Mesothelial cell of epicardium (in vitro differentiated cells): Measurements from ENCODE around the gene CFTR. TPM values are rescaled to one million over a fixed set of nuclear protein-coding genes. Genes with fewer than 3 reads are reported as not detected.

Experiments used
- DNase-seq, 2 experiments: peaks; one replicate each; pipeline ENCODE4 v3.0.0; 2021; ENCODE audit warnings: low spot score in 2 of 2; ENCODE audit not compliant: unreplicated experiment in 2 of 2
- H3K27ac Mint-ChIP-seq: 2 replicates; pipeline ENCODE4 v1.8.0; 2021; ENCODE audit warnings: mixed read lengths
- H3K27me3 Mint-ChIP-seq: 2 replicates; pipeline ENCODE4 v1.8.0; 2021; ENCODE audit warnings: low read depth, mixed read lengths
- H3K36me3 Mint-ChIP-seq: 2 replicates; pipeline ENCODE4 v1.8.0; 2021; ENCODE audit warnings: mixed read lengths
- H3K4me1 Mint-ChIP-seq: 2 replicates; pipeline ENCODE4 v1.8.0; 2021; ENCODE audit warnings: mixed read lengths
- H3K4me3 Mint-ChIP-seq: 2 replicates; pipeline ENCODE4 v1.8.0; 2021; ENCODE audit warnings: mild to moderate bottlenecking, moderate library complexity, mixed read lengths
- H3K9me3 Mint-ChIP-seq: 2 replicates; pipeline ENCODE4 v1.8.0; 2021; ENCODE audit warnings: mixed read lengths
- total RNA-seq: library from RNA; stranded (reverse); gene quantifications from 3 replicates; pipeline ENCODE4 v1.2.1, GENCODE V29; 2021
- TF ChIP-seq, protein P1 (sequence below): fragments of 200-600 bp; sonication (generic); IDR thresholded peaks from one replicate; pipeline ENCODE4 v1.5.0; 2021; ENCODE audit warnings: antibody characterized with exemption; ENCODE audit not compliant: unreplicated experiment

Gene CFTR
- total RNA-seq, 1 donor from 2014 or later = 2.7 TPM

DNA sequence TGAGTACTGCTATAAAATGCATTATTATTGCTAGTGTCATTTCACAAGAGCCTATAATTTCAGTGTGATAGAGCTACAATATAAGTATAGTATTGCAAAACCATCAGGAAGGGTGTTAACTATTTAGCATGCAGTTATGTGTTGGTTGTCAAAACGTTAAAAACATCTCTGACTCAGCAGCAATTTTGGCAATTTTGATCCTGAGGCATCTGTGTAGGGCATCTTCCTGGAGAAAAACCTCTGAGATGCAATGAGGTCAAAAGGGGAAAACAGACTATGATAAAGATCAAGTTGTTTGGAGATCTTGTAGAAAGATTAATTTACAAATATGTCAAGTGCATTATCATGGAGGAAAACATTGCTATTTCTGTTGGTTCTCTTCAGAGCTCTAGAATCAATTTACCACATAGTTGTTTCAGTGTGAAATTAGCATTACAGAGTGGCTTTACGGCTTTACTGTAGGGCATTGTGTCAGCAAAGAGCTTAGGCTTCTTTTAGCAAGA, 5.3 kb downstream of the CFTR start:
- no peak overlapping the region for H3K27ac Mint-ChIP-seq
- TF ChIP-seq, protein P1, sequence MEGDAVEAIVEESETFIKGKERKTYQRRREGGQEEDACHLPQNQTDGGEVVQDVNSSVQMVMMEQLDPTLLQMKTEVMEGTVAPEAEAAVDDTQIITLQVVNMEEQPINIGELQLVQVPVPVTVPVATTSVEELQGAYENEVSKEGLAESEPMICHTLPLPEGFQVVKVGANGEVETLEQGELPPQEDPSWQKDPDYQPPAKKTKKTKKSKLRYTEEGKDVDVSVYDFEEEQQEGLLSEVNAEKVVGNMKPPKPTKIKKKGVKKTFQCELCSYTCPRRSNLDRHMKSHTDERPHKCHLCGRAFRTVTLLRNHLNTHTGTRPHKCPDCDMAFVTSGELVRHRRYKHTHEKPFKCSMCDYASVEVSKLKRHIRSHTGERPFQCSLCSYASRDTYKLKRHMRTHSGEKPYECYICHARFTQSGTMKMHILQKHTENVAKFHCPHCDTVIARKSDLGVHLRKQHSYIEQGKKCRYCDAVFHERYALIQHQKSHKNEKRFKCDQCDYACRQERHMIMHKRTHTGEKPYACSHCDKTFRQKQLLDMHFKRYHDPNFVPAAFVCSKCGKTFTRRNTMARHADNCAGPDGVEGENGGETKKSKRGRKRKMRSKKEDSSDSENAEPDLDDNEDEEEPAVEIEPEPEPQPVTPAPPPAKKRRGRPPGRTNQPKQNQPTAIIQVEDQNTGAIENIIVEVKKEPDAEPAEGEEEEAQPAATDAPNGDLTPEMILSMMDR = no peak
- no peak overlapping the region for H3K4me3 Mint-ChIP-seq
- H3K27me3 Mint-ChIP-seq = peaks cover 22% of the 10 kb centered on the region
- DNase-seq = no peak
- H3K9me3 Mint-ChIP-seq = no peaks in the 10 kb centered on the region
- no peaks in the 10 kb centered on the region for H3K36me3 Mint-ChIP-seq
- H3K4me1 Mint-ChIP-seq = peaks cover 3% of the 10 kb centered on the region

DNA sequence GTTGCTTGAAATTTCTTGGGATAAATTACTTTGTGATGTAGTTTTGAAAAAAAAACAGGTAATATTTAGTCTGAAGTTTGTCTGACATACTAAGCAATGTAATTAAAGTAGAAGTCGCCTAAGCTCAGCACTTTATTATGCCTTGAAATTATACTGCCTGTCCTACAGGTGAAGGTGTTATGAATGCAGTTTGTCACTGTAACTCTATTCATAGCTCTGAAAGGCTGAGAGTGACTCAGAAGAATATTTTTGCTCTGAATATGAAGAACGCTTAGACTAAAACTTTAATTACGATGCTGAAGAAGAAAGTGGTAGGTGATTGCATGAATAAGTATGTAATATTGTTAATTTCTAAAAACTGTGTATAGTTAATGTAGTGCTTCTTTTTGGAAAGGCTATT, 9.2 kb downstream of the CFTR start:
- TF ChIP-seq, protein P1 = no peak
- Mint-ChIP-seq H3K4me3 (no peak overlapping the region), H3K27ac (no peak overlapping the region), H3K36me3 (no peaks in the 10 kb centered on the region), H3K4me1 (peaks cover 3% of the 10 kb centered on the region), H3K9me3 (no peaks in the 10 kb centered on the region), H3K27me3 (peaks cover 2% of the 10 kb centered on the region)
- DNase-seq = no peak

DNA sequence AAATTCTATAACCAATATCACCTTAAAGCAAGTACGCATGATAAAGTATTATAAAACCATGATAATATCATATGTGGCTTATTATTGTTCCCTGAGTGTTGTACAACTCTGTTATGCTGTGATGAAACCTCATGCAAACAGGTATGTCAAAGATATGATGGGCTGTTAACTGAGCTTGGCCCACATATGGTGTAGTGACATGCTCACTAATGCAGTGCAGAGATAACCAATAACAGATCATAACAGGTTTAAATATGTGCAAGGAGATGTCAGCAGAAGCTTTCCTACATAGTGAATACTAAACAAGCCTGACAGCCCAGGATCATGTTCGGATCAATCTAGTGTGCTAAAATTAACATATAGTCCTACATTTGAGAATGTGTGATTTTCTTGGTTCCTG, 9.6 kb downstream of the CFTR start:
- TF ChIP-seq, protein P1 = no peak
- no peaks in the 10 kb centered on the region for H3K9me3 Mint-ChIP-seq
- no peak overlapping the region for H3K4me3 Mint-ChIP-seq
- no peaks in the 10 kb centered on the region for H3K36me3 Mint-ChIP-seq
- DNase-seq = no peak
- H3K4me1 Mint-ChIP-seq = peaks cover 3% of the 10 kb centered on the region
- H3K27me3 Mint-ChIP-seq = peaks cover 2% of the 10 kb centered on the region
- H3K27ac Mint-ChIP-seq = no peak overlapping the region

DNA sequence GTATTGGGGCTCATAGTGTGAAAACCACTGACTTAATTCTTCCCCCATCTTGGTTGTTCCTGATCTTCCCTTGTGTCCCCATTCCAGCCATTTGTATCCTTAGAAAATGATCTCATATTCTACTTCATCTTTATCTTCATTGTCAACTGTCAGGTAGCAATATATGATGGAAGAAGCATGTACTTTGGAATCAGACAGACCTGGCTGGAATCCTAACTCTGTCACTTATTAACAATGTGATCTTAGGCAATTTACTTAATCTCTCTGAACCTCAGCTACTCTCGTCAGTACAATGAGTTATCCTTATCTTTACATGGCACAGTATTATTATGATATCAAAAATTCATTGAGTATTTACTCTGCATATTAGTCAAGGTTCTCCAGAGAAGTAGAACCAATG, 10.1 kb downstream of the CFTR start:
- Mint-ChIP-seq H3K36me3 (no peaks in the 10 kb centered on the region), H3K27ac (no peak overlapping the region), H3K9me3 (no peaks in the 10 kb centered on the region), H3K4me3 (no peak overlapping the region), H3K4me1 (peaks cover 3% of the 10 kb centered on the region), H3K27me3 (peaks cover 2% of the 10 kb centered on the region)
- DNase-seq = no peak
- TF ChIP-seq, protein P1 = no peak

DNA sequence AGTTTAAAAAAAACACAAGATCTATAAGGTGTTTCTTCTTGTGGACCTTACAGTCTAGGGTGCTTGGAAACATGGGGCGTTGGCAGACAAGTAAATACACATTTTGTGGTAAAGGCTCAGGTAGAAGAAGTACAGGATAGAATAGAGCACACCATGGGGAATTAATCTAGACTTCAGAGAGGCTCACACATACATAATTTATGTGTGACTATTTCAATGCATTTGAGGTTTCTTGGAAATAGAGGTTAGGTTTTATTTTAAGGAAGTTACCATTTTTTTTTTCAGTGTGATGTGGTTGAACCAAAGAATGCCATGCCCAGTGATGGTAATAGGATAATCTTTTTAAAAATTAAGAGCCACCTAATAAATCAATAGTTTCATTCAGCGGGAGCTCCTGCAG, 12.8 kb downstream of the CFTR start:
- Mint-ChIP-seq H3K27ac (no peak overlapping the region), H3K36me3 (no peaks in the 10 kb centered on the region), H3K4me1 (no peaks in the 10 kb centered on the region), H3K9me3 (no peaks in the 10 kb centered on the region), H3K27me3 (no peaks in the 10 kb centered on the region), H3K4me3 (no peak overlapping the region)
- no peak for DNase-seq
- TF ChIP-seq, protein P1 = no peak

DNA sequence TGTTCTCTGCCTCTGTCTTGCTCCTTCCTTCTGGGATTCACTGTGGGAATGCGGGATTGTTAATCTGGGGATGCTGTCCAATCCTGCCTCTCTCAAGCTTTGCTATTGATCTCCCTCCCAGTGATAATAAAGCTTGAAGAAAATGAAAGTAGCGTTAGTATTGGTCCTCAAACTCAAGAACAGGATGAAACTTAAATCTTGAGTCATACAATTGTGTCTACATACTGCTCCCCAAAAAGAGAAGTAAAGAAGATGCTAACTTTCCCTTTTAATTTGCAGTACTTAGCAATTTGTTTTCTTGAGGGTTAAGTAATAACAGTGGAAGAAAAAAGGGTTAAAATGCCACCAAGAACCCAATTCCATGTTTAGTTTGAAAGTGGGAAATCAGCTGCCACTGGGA, 13.6 kb downstream of the CFTR start:
- H3K27me3 Mint-ChIP-seq = no peaks in the 10 kb centered on the region
- no peak overlapping the region for H3K27ac Mint-ChIP-seq
- H3K36me3 Mint-ChIP-seq = no peaks in the 10 kb centered on the region
- no peaks in the 10 kb centered on the region for H3K9me3 Mint-ChIP-seq
- TF ChIP-seq, protein P1 = no peak
- no peaks in the 10 kb centered on the region for H3K4me1 Mint-ChIP-seq
- no peak overlapping the region for H3K4me3 Mint-ChIP-seq
- no peak for DNase-seq
